Activated CD8-positive, alpha-beta memory T cell treated with anti-CD3 and anti-CD28 coated beads, Interleukin-2, amount 50 U/mL, for 24 hours (primary cell): ENCODE measurements around the gene SLC22A23.

Source experiments
- DNase-seq: peaks from one replicate; pipeline ENCODE4 v3.0.0-alpha.2; 2020; ENCODE audit errors: extremely low read depth

Gene SLC22A23

GRCh38 chr6:3299221-3299620 is 157.6 kb downstream of the SLC22A23 start:
- DNase-seq: no peak

GRCh38 chr6:3297909-3298308 is 158.9 kb downstream of the SLC22A23 start:
- DNase-seq: no peak

- no peak for DNase-seq
Observed at GRCh38 chr6:3297006-3297405, 159.8 kb downstream of the SLC22A23 start.

- no peak for DNase-seq
Observed at GRCh38 chr6:3296537-3296936, 160.3 kb downstream of the SLC22A23 start.

- DNase-seq: no peak
Observed at GRCh38 chr6:3296078-3296477, 160.8 kb downstream of the SLC22A23 start.

GRCh38 chr6:3294921-3295871 is 161.7 kb downstream of the SLC22A23 start:
- DNase-seq: no peak

- no peak for DNase-seq
Observed at GRCh38 chr6:3294396-3294795, 162.5 kb downstream of the SLC22A23 start.

GRCh38 chr6:3293271-3294155 is 163.3 kb downstream of the SLC22A23 start:
- DNase-seq: no peak

- DNase-seq: no peak
Observed at GRCh38 chr6:3292431-3293197, 164.2 kb downstream of the SLC22A23 start.

GRCh38 chr6:3291987-3292386 is 164.9 kb downstream of the SLC22A23 start:
- no peak for DNase-seq

GRCh38 chr6:3291346-3291745 is 165.5 kb downstream of the SLC22A23 start:
- DNase-seq: no peak

GRCh38 chr6:3290931-3291211 is 166.0 kb downstream of the SLC22A23 start:
- no peak for DNase-seq

- DNase-seq: no peak
Observed at GRCh38 chr6:3290149-3290930, 166.5 kb downstream of the SLC22A23 start.

- no peak for DNase-seq
Observed at GRCh38 chr6:3289664-3290055, 167.2 kb downstream of the SLC22A23 start.

- DNase-seq: no peak
Observed at GRCh38 chr6:3288711-3289663, 167.9 kb downstream of the SLC22A23 start.

- DNase-seq: no peak
Observed at GRCh38 chr6:3287976-3288707, 168.7 kb downstream of the SLC22A23 start.

- no peak for DNase-seq
Observed at GRCh38 chr6:3287308-3287707, 169.5 kb downstream of the SLC22A23 start.

GRCh38 chr6:3286641-3287171 is 170.1 kb downstream of the SLC22A23 start:
- DNase-seq: no peak

- no peak for DNase-seq
Observed at GRCh38 chr6:3285732-3286131, 171.1 kb downstream of the SLC22A23 start.
